Vagina (tissue), 2 donors: Measurements from ENCODE around the gene GAMT.

Source experiments
- CTCF ChIP-seq, 3 experiments: fragments of 450-650 bp in 2 of 3; fragments of 200-600 bp in 1 of 3; sonication (generic) in 1 of 3; IDR thresholded peaks; one replicate each; pipeline ENCODE4 v1.5.1; 2017 to 2019; ENCODE audit warnings: antibody characterized with exemption in 3 of 3, mild to moderate bottlenecking in 2 of 3, moderate library complexity in 2 of 3
- POLR2AphosphoS5 ChIP-seq, 2 donors: sonication (generic); formaldehyde crosslinking; IDR thresholded peaks; one replicate each; pipeline ENCODE4 v1.9.0; 2017; ENCODE audit warnings: antibody characterized with exemption in 2 of 2, mild to moderate bottlenecking in 2 of 2, low read depth in 1 of 2; ENCODE audit not compliant: insufficient read depth in 1 of 2

- TF ChIP-seq CTCF (IDR thresholded peaks at IDR 0.05) (no peak), POLR2AphosphoS5 (IDR thresholded peaks at IDR 0.05; ENCODE audit: insufficient read depth in 1 of 2, low read depth in 1 of 2) (peak in 1 of 2 donors; percentile 43)
Observed at GRCh38 chr19:1408300-1409203, 7.2 kb upstream of the GAMT start.
